WERI-Rb-1 (cell line): Measurements from ENCODE around the gene MRPS9.

ENCODE experiments used
- DNase-seq: peaks from one replicate; pipeline ENCODE4 v3.0.0-alpha.2; 2020
- H3K27ac ChIP-seq: fragments of 250-450 bp; sonication (Bioruptor Pico); 2 replicates; pipeline ENCODE4 v1.5.1; 2020; ENCODE audit warnings: mild to moderate bottlenecking, moderate library complexity
- H3K27me3 ChIP-seq: fragments of 250-450 bp; sonication (Bioruptor Pico); 2 replicates; pipeline ENCODE4 v1.5.1; 2021; ENCODE audit warnings: mild to moderate bottlenecking, low read depth, moderate library complexity; ENCODE audit not compliant: insufficient read depth, severe bottlenecking
- H3K36me3 ChIP-seq: fragments of 250-450 bp; sonication (Bioruptor Pico); 2 replicates; pipeline ENCODE4 v1.5.1; 2020; ENCODE audit warnings: mild to moderate bottlenecking, moderate library complexity
- H3K4me3 ChIP-seq: 2 replicates; pipeline ENCODE4 v1.5.1; 2011; ENCODE audit warnings: low read depth, mild to moderate bottlenecking, control low read depth, low read length
- H3K9me3 ChIP-seq: fragments of 250-450 bp; sonication (Bioruptor Pico); 2 replicates; pipeline ENCODE4 v1.5.1; 2021; ENCODE audit warnings: mild to moderate bottlenecking, moderate library complexity; ENCODE audit not compliant: severe bottlenecking
- TF ChIP-seq, protein P1 (sequence below): IDR thresholded peaks from 2 replicates; pipeline ENCODE4 v1.5.1; 2011; ENCODE audit warnings: low read depth, mild to moderate bottlenecking, control low read depth, inconsistent platforms, low read length

The MRPS9 gene

GRCh38 chr2:105142239-105142638 is 104.4 kb downstream of the MRPS9 start:
- H3K4me3 ChIP-seq: no peak overlapping the region
- H3K27me3 ChIP-seq: peaks cover 79% of the 10 kb centered on the region
- no peaks in the 10 kb centered on the region for H3K36me3 ChIP-seq
- no peak for DNase-seq
- no peak overlapping the region for H3K27ac ChIP-seq
- TF ChIP-seq, protein P1, sequence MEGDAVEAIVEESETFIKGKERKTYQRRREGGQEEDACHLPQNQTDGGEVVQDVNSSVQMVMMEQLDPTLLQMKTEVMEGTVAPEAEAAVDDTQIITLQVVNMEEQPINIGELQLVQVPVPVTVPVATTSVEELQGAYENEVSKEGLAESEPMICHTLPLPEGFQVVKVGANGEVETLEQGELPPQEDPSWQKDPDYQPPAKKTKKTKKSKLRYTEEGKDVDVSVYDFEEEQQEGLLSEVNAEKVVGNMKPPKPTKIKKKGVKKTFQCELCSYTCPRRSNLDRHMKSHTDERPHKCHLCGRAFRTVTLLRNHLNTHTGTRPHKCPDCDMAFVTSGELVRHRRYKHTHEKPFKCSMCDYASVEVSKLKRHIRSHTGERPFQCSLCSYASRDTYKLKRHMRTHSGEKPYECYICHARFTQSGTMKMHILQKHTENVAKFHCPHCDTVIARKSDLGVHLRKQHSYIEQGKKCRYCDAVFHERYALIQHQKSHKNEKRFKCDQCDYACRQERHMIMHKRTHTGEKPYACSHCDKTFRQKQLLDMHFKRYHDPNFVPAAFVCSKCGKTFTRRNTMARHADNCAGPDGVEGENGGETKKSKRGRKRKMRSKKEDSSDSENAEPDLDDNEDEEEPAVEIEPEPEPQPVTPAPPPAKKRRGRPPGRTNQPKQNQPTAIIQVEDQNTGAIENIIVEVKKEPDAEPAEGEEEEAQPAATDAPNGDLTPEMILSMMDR: no peak
- no peaks in the 10 kb centered on the region for H3K9me3 ChIP-seq

GRCh38 chr2:105143094-105143466 is 105.2 kb downstream of the MRPS9 start:
- peaks cover 77% of the 10 kb centered on the region for H3K27me3 ChIP-seq
- no peaks in the 10 kb centered on the region for H3K36me3 ChIP-seq
- H3K4me3 ChIP-seq: no peak overlapping the region
- DNase-seq: no peak
- no peak overlapping the region for H3K27ac ChIP-seq
- H3K9me3 ChIP-seq: no peaks in the 10 kb centered on the region
- TF ChIP-seq, protein P1: no peak

- peaks cover 74% of the 10 kb centered on the region for H3K27me3 ChIP-seq
- no peak overlapping the region for H3K27ac ChIP-seq
- no peak for DNase-seq
- H3K36me3 ChIP-seq: no peaks in the 10 kb centered on the region
- peak overlapping the region; percentile 19; the same call in 1 of the 2 replicates for H3K4me3 ChIP-seq
- TF ChIP-seq, protein P1: no peak
- no peaks in the 10 kb centered on the region for H3K9me3 ChIP-seq
Observed at GRCh38 chr2:105143467-105144151, 105.7 kb downstream of the MRPS9 start.

DNA sequence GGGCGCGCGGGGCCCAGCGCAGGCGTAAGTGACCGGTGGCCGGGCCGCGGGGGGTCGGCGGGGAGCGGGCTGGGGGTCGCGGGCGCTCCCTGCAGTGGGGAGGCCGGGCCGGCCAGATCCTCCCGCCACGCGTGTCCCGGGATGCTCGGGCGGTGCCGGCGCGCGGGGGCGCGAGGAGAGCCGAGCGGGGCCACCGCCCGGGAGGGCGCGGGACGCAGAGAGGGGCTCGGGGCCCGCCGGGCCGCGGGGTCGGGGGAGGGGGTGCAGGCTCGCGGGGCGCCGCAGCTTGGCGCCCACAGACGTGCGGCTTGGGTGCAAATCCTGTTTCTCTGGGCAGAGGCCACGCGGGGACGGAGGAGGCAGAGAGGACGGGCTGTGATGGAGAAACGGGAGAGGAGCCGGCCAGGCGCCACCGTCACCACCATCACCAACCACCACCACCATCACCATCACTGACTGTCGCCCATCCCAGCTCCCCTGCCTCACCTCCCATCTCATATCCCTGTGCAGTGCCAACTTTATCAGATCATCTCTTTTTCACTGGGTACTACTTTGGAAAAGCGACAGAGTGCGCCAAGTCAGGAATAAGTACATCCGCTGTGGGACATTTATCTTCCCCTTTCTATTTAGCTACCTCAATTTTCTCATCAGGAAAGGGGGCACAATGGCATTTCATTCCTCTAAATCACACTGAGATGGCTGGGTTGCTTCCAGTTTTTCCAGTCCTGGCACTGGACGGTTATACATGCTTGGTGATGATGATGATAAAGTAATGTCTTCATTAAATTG is 106.5 kb downstream of the MRPS9 start:
- DNase-seq: no peak
- Histone ChIP-seq H3K4me3 (no peak overlapping the region), H3K27me3 (peaks cover 75% of the 10 kb centered on the region), H3K9me3 (no peaks in the 10 kb centered on the region), H3K27ac (no peak overlapping the region), H3K36me3 (no peaks in the 10 kb centered on the region)
- TF ChIP-seq, protein P1: no peak

DNA sequence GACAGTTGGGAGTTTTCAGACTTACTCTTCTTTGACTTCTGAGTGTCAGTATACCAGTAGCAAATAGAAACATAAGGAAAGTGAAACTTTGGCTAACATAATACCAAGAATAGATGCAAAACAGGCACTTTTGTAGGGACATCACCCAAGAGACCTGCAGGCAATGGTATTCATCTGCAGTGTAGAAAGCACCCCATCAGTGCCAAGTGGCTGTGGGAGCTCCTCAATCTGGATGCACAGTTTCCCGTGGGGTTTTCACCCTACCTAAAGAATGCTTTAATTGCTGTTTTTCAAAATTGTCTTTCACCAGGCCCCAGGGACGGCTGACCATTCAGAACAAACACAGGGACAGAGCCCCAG is 107.1 kb downstream of the MRPS9 start:
- TF ChIP-seq, protein P1: no peak
- H3K36me3 ChIP-seq: no peaks in the 10 kb centered on the region
- no peak for DNase-seq
- H3K27ac ChIP-seq: no peak overlapping the region
- no peak overlapping the region for H3K4me3 ChIP-seq
- no peaks in the 10 kb centered on the region for H3K9me3 ChIP-seq
- H3K27me3 ChIP-seq: peaks cover 78% of the 10 kb centered on the region
